Naive thymus-derived CD8-positive, alpha-beta T cell (primary cell): Measurements from ENCODE around the gene DYNC1H1. TPM values are rescaled to one million over a fixed set of nuclear protein-coding genes. Genes with fewer than 3 reads are reported as not detected.

Source experiments
- ATAC-seq, 2 donors: fragments of 150-1000 bp; cut with Tn5 transposase in 1 of 2; sonication (Bioruptor Pico), chemical (Tn5 transposase) in 1 of 2; 1 replicate in 1 of 2; 2 replicates in 1 of 2; pipeline ENCODE4 v1.10.0; 2021; ENCODE audit warnings: mild to moderate bottlenecking in 2 of 2, moderate library complexity in 2 of 2
- POLR2A ChIA-PET: fragments of 350-600 bp; sonication (Branson Sonifier 250); formaldehyde crosslinking; loops from one replicate; lab custom pipeline; 2021; ENCODE audit warnings: antibody characterized with exemption; lab: Charles Lee
- DNase-seq, 10 donors: peaks; one replicate each; pipeline versions ENCODE4 v3.0.0 to v3.0.0-alpha.2; 2020 to 2022
- H3K27ac Mint-ChIP-seq, 10 donors: one replicate each; pipeline ENCODE4 v1.8.0; 2020 to 2022; ENCODE audit warnings: mild to moderate bottlenecking in 10 of 10, mixed read lengths in 10 of 10, moderate library complexity in 4 of 10, inconsistent platforms in 1 of 10
- H3K27me3 Mint-ChIP-seq, 5 donors: one replicate each; pipeline ENCODE4 v1.8.0; 2021 to 2022; ENCODE audit warnings: mixed read lengths in 5 of 5
- H3K36me3 Mint-ChIP-seq, 3 donors: one replicate each; pipeline ENCODE4 v1.8.0; 2020 to 2022; ENCODE audit warnings: mixed read lengths in 3 of 3, mild to moderate bottlenecking in 2 of 3, inconsistent platforms in 1 of 3
- H3K4me1 Mint-ChIP-seq, 4 donors: one replicate each; pipeline ENCODE4 v1.8.0; 2021 to 2022; ENCODE audit warnings: mixed read lengths in 4 of 4
- H3K4me3 Mint-ChIP-seq, 10 donors: one replicate each; pipeline ENCODE4 v1.8.0; 2020 to 2022; ENCODE audit warnings: mild to moderate bottlenecking in 10 of 10, mixed read lengths in 10 of 10, moderate library complexity in 6 of 10, inconsistent platforms in 1 of 10
- H3K9me3 Mint-ChIP-seq, 9 donors: one replicate each; pipeline ENCODE4 v1.8.0; 2020 to 2022; ENCODE audit warnings: mixed read lengths in 9 of 9, mild to moderate bottlenecking in 3 of 9, inconsistent platforms in 1 of 9, moderate library complexity in 1 of 9
- polyA plus RNA-seq, 3 donors: library from polyadenylated mRNA; unstranded; fragments of 300-500 nt; fragmentation: Illumina TruSeq; gene quantifications; one replicate each; pipeline ENCODE4 v1.2.3, GENCODE V29; 2021
- total RNA-seq, 8 experiments: library from RNA in 2 of 8; stranded (reverse) in 2 of 8; gene quantifications; one replicate each; pipeline ENCODE4 v1.2.3 and lab custom pipeline; 2021 to 2026

DYNC1H1 gene
- total and polyA plus RNA-seq, 5 experiments from 2014 or later, result 23.4 to 278 (median 42.0) TPM

GRCh38 chr14:101959277-101959676 lies 5.1 kb upstream of the DYNC1H1 start:
- Mint-ChIP-seq H3K36me3 (no peaks in the 10 kb centered on the region), H3K27ac (no peak overlapping the region), H3K9me3 (no peaks in the 10 kb centered on the region), H3K4me1 (peaks cover 9 to 21% (median 15%) of the 10 kb centered on the region in 4 donors), H3K4me3 (peak overlapping the region in 1 of 10 donors; percentile 31), H3K27me3 (no peaks in the 10 kb centered on the region)
- POLR2A ChIA-PET, result interaction anchor here (1.2 kb wide), 1 partner anchor 199 kb away, joined by 5 read pairs; no protein-coding TSS in a partner anchor
- no peak for DNase-seq
- no peak for ATAC-seq

GRCh38 chr14:101960225-101960624 lies 4.1 kb upstream of the DYNC1H1 start:
- Mint-ChIP-seq H3K4me1 (peaks cover 9 to 22% (median 15%) of the 10 kb centered on the region in 4 donors), H3K9me3 (no peaks in the 10 kb centered on the region), H3K27me3 (no peaks in the 10 kb centered on the region), H3K4me3 (peak overlapping the region in 1 of 10 donors; percentile 8), H3K27ac (peak overlapping the region in 4 of 10 donors; percentile 28 to 84 (median 66)), H3K36me3 (no peaks in the 10 kb centered on the region)
- ATAC-seq (no peak), DNase-seq (peak in 4 of 10 donors; percentile 20 to 33 (median 30))
- POLR2A ChIA-PET, result interaction anchor here (0.6 to 0.7 kb wide), 2 partner anchors 355 to 567 kb away, joined by 3 to 4 read pairs; no protein-coding TSS in a partner anchor

GRCh38 chr14:101961011-101961721 lies 3.2 kb upstream of the DYNC1H1 start:
- peak overlapping the region in 5 of 10 donors; percentile 60 to 91 (median 84) for H3K27ac Mint-ChIP-seq
- ATAC-seq, result peak; percentile 31 to 34
- H3K4me3 Mint-ChIP-seq, result peak overlapping the region in 3 of 10 donors; percentile 16 to 67 (median 60)
- H3K9me3 Mint-ChIP-seq, result no peaks in the 10 kb centered on the region
- no peaks in the 10 kb centered on the region for H3K27me3 Mint-ChIP-seq
- peak; percentile 57 to 85 (median 72) for DNase-seq
- POLR2A ChIA-PET, result interaction anchor here (0.6 to 1.7 kb wide), 6 partner anchors 12 to 506 kb away, joined by 3 to 9 read pairs (median 4); partner anchors contain the start of gene ZNF839
- H3K36me3 Mint-ChIP-seq, result no peaks in the 10 kb centered on the region
- peaks cover 9 to 27% (median 20%) of the 10 kb centered on the region in 4 donors for H3K4me1 Mint-ChIP-seq

- H3K9me3 Mint-ChIP-seq, result no peaks in the 10 kb centered on the region
These were observed 2.4 kb upstream of the DYNC1H1 start for GRCh38 chr14:101961746-101962502.

GRCh38 chr14:101962503-101962874 lies 1.9 kb upstream of the DYNC1H1 start:
- Mint-ChIP-seq H3K4me3 (no peak overlapping the region), H3K36me3 (no peaks in the 10 kb centered on the region), H3K27ac (peak overlapping the region in 1 of 10 donors; percentile 17), H3K9me3 (no peaks in the 10 kb centered on the region), H3K4me1 (peaks cover 13 to 34% (median 30%) of the 10 kb centered on the region in 4 donors), H3K27me3 (no peaks in the 10 kb centered on the region)
- POLR2A ChIA-PET, result interaction anchor here (1.3 kb wide), 1 partner anchor 131 kb away, joined by 3 read pairs; no protein-coding TSS in a partner anchor
- DNase-seq (no peak), ATAC-seq (no peak)

More at GRCh38 chr14:101961746-101962502, 2.4 kb upstream of the DYNC1H1 start:
- no peak for DNase-seq
- Mint-ChIP-seq H3K4me3 (no peak overlapping the region), H3K4me1 (peaks cover 11 to 30% (median 25%) of the 10 kb centered on the region in 4 donors), H3K36me3 (no peaks in the 10 kb centered on the region), H3K27me3 (no peaks in the 10 kb centered on the region), H3K27ac (no peak overlapping the region)
- ATAC-seq, result no peak
- POLR2A ChIA-PET, result interaction anchor here (0.6 to 1.7 kb wide), 6 partner anchors 13 to 506 kb away, joined by 3 to 9 read pairs (median 4); partner anchors contain the start of gene ZNF839

GRCh38 chr14:101963052-101963451 lies 1.3 kb upstream of the DYNC1H1 start:
- peak overlapping the region in 1 of 10 donors; percentile 25 for H3K27ac Mint-ChIP-seq
- H3K4me1 Mint-ChIP-seq, result peaks cover 17 to 40% (median 35%) of the 10 kb centered on the region in 4 donors
- H3K9me3 Mint-ChIP-seq, result no peaks in the 10 kb centered on the region
- no peak for ATAC-seq
- H3K4me3 Mint-ChIP-seq, result no peak overlapping the region
- POLR2A ChIA-PET, result interaction anchor here (0.9 to 1.3 kb wide), 4 partner anchors 14 to 342 kb away, joined by 3 to 10 read pairs (median 4); partner anchors contain the start of gene MOK
- DNase-seq, result no peak
- H3K36me3 Mint-ChIP-seq, result peaks cover 0 to 5% (median 0%) of the 10 kb centered on the region in 3 donors
- H3K27me3 Mint-ChIP-seq, result no peaks in the 10 kb centered on the region

- Mint-ChIP-seq H3K9me3 (no peaks in the 10 kb centered on the region), H3K27me3 (no peaks in the 10 kb centered on the region), H3K4me3 (peak overlapping the region; percentile 23 to 85 (median 69)), H3K27ac (peak overlapping the region; percentile 72 to 95 (median 90)), H3K36me3 (peaks cover 0 to 10% (median 0%) of the 10 kb centered on the region in 3 donors), H3K4me1 (peaks cover 19 to 47% (median 40%) of the 10 kb centered on the region in 4 donors)
- DNase-seq (no peak), ATAC-seq (no peak)
- POLR2A ChIA-PET, result interaction anchor here (0.5 to 2.4 kb wide), 9 partner anchors 15 to 356 kb away, joined by 3 to 10 read pairs (median 4); partner anchors contain the start of genes HSP90AA1, MOK and ZNF839
These were observed 597 bp upstream of the DYNC1H1 start for GRCh38 chr14:101963656-101964296.

GRCh38 chr14:101965181-101965544 lies 790 bp downstream of the DYNC1H1 start:
- peak; percentile 52 to 58 for ATAC-seq
- peak overlapping the region; percentile 64 to 96 (median 92) for H3K27ac Mint-ChIP-seq
- H3K36me3 Mint-ChIP-seq, result peaks cover 0 to 24% (median 0%) of the 10 kb centered on the region in 3 donors
- POLR2A ChIA-PET, result interaction anchor here (0.5 to 2.7 kb wide), 14 partner anchors 9 to 353 kb away, joined by 3 to 19 read pairs (median 4); no protein-coding TSS in a partner anchor
- peaks cover 24 to 54% (median 48%) of the 10 kb centered on the region in 4 donors for H3K4me1 Mint-ChIP-seq
- peak; percentile 31 to 78 (median 56) for DNase-seq
- no peaks in the 10 kb centered on the region for H3K9me3 Mint-ChIP-seq
- no peaks in the 10 kb centered on the region for H3K27me3 Mint-ChIP-seq
- peak overlapping the region; percentile 83 to 94 (median 90) for H3K4me3 Mint-ChIP-seq

- Mint-ChIP-seq H3K36me3 (peaks cover 0 to 31% (median 0%) of the 10 kb centered on the region in 3 donors), H3K4me3 (peak overlapping the region; percentile 83 to 94 (median 90)), H3K27ac (peak overlapping the region; percentile 64 to 96 (median 92)), H3K4me1 (peaks cover 24 to 52% (median 49%) of the 10 kb centered on the region in 4 donors), H3K27me3 (no peaks in the 10 kb centered on the region), H3K9me3 (no peaks in the 10 kb centered on the region)
- no peak for DNase-seq
- POLR2A ChIA-PET, result interaction anchor here (0.8 to 2.7 kb wide), 7 partner anchors 10 to 349 kb away, joined by 3 to 19 read pairs (median 4); no protein-coding TSS in a partner anchor
- ATAC-seq, result no peak
These were observed 1.7 kb downstream of the DYNC1H1 start for GRCh38 chr14:101965770-101966722.

GRCh38 chr14:101966742-101967141 lies 2.4 kb downstream of the DYNC1H1 start:
- no peaks in the 10 kb centered on the region for H3K27me3 Mint-ChIP-seq
- peak overlapping the region in 9 of 10 donors; percentile 21 to 73 (median 41) for H3K4me3 Mint-ChIP-seq
- POLR2A ChIA-PET, result interaction anchor here (0.6 to 2.7 kb wide), 3 partner anchors 18 to 198 kb away, joined by 3 to 19 read pairs (median 3); no protein-coding TSS in a partner anchor
- H3K36me3 Mint-ChIP-seq, result peaks cover 0 to 33% (median 0%) of the 10 kb centered on the region in 3 donors
- peak overlapping the region in 6 of 10 donors; percentile 26 to 60 (median 32) for H3K27ac Mint-ChIP-seq
- no peaks in the 10 kb centered on the region for H3K9me3 Mint-ChIP-seq
- ATAC-seq (no peak), DNase-seq (no peak)
- H3K4me1 Mint-ChIP-seq, result peaks cover 22 to 54% (median 47%) of the 10 kb centered on the region in 4 donors
